DMS 273 treated with DMSO at 0.1 percent for 48 hours (cell line): ENCODE results near the gene MSH3.
"Not testable (repeated sequence)": the region's sequence is repeated elsewhere in the genome, so short reads cannot be mapped to it uniquely, and the experiment has no call there.

ENCODE experiments used
- DNase-seq: peaks from one replicate; lab custom pipeline; 2025; lab: John Stamatoyannopoulos, UW

The MSH3 gene

GRCh38 chr5:80755626-80756025, 101.2 kb downstream of the MSH3 start:
- DNase-seq: no peak

- DNase-seq: no peak
Observed at GRCh38 chr5:80756292-80756691, 101.8 kb downstream of the MSH3 start.

- DNase-seq: no peak
Observed at GRCh38 chr5:80757290-80757689, 102.8 kb downstream of the MSH3 start.

- DNase-seq: no peak
Observed at GRCh38 chr5:80759866-80760577, 105.6 kb downstream of the MSH3 start.

- DNase-seq: no peak
Observed at GRCh38 chr5:80760680-80761079, 106.2 kb downstream of the MSH3 start.

GRCh38 chr5:80761176-80761575, 106.7 kb downstream of the MSH3 start:
- DNase-seq: no peak

- DNase-seq: no peak
Observed at GRCh38 chr5:80761966-80762365, 107.5 kb downstream of the MSH3 start.

- no peak for DNase-seq
Observed at GRCh38 chr5:80762573-80762972, 108.1 kb downstream of the MSH3 start.

- peak; percentile 16 for DNase-seq
Observed at GRCh38 chr5:80763211-80763610, 108.8 kb downstream of the MSH3 start.

GRCh38 chr5:80763873-80764647, 109.6 kb downstream of the MSH3 start:
- no peak for DNase-seq

- no peak for DNase-seq
Observed at GRCh38 chr5:80764786-80765185, 110.3 kb downstream of the MSH3 start.

- no peak for DNase-seq
Observed at GRCh38 chr5:80777347-80778287, 123.2 kb downstream of the MSH3 start.

GRCh38 chr5:80780024-80780423, 125.6 kb downstream of the MSH3 start:
- DNase-seq: no peak

GRCh38 chr5:80780761-80781285, 126.4 kb downstream of the MSH3 start:
- DNase-seq: no peak

- no peak for DNase-seq
Observed at GRCh38 chr5:80781356-80781755, 126.9 kb downstream of the MSH3 start.

GRCh38 chr5:80782626-80783025, 128.2 kb downstream of the MSH3 start:
- no peak for DNase-seq

GRCh38 chr5:80783751-80784150, 129.3 kb downstream of the MSH3 start:
- DNase-seq: not testable (repeated sequence)

GRCh38 chr5:80784451-80784850, 130.0 kb downstream of the MSH3 start:
- DNase-seq: no peak

GRCh38 chr5:80789319-80790016, 135.0 kb downstream of the MSH3 start:
- DNase-seq: not testable (repeated sequence)

- no peak for DNase-seq
Observed at GRCh38 chr5:80790698-80791097, 136.2 kb downstream of the MSH3 start.

GRCh38 chr5:80793354-80793753, 138.9 kb downstream of the MSH3 start:
- DNase-seq: no peak

GRCh38 chr5:80796846-80797245, 142.4 kb downstream of the MSH3 start:
- DNase-seq: no peak
